GM23338 (cell line): ENCODE measurements around the gene KCNJ18.
"Not testable (repeated sequence)": the region's sequence is repeated elsewhere in the genome, so short reads cannot be mapped to it uniquely, and the experiment has no call there.

Experiments
- CTCF ChIP-seq, 2 experiments: fragments of 200-600 bp in 1 of 2; sonication (generic) in 1 of 2; conservative IDR thresholded peaks; 2 replicates each; pipeline versions ENCODE4 v1.5.1 to v1.6.1; 2016 to 2017; ENCODE audit warnings: antibody characterized with exemption in 2 of 2, low read depth in 2 of 2, mild to moderate bottlenecking in 2 of 2, moderate library complexity in 1 of 2
- ETS1 ChIP-seq: IDR thresholded peaks from 2 replicates; pipeline ENCODE4 v1.6.1; 2016; ENCODE audit warnings: antibody characterized with exemption
- EZH2 ChIP-seq: fragments of 200-600 bp; sonication (generic); IDR thresholded peaks from one replicate; pipeline ENCODE4 v1.8.0; 2017; ENCODE audit warnings: antibody characterized with exemption, mild to moderate bottlenecking, low read depth; ENCODE audit not compliant: unreplicated experiment
- POLR2AphosphoS5 ChIP-seq: IDR thresholded peaks from 2 replicates; pipeline ENCODE4 v1.6.1; 2016; ENCODE audit warnings: antibody characterized with exemption, low read depth
- REST ChIP-seq: IDR thresholded peaks from one replicate; pipeline ENCODE4 v1.6.1; 2018; ENCODE audit warnings: antibody characterized with exemption; ENCODE audit not compliant: unreplicated experiment
- ZNF331 ChIP-seq: fragments of 250-450 bp; sonication (Bioruptor Pico); IDR thresholded peaks from 2 replicates; pipeline ENCODE4 v1.5.0; 2020; ENCODE audit warnings: low read depth, mild to moderate bottlenecking, moderate library complexity

GRCh38 chr17:21666711-21667412, 25.5 kb upstream of the KCNJ18 start:
- TF ChIP-seq CTCF (conservative IDR thresholded peaks at IDR 0.05; ENCODE audit: low read depth in 2 of 2); POLR2AphosphoS5; EZH2; ETS1; ZNF331 (CRISPR knock-in tag); REST: not testable (repeated sequence)
